HEK293 (cell line): Measurements from ENCODE around the gene TAS1R3.

Experiments used
- CTCF ChIA-PET: fragments of 350-600 bp; formaldehyde crosslinking; extraction: SDS; loops from one replicate; lab custom pipeline; 2021; ENCODE audit warnings: antibody characterized with exemption; lab: Yijun Ruan, JAX
- POLR2A ChIA-PET: fragments of 300-600 bp; formaldehyde crosslinking; extraction: SDS; loops from one replicate; lab custom pipeline; 2020; ENCODE audit warnings: antibody characterized with exemption, inconsistent platforms; lab: Yijun Ruan, JAX
- H3K27ac ChIP-seq: fragments of 200-500 bp; sonication (Bioruptor generic); 2 replicates; pipeline ENCODE4 v1.5.1; 2014; ENCODE audit warnings: low read depth, low read length, control low read depth, inconsistent platforms; ENCODE audit errors: extremely low read depth
- H3K36me3 ChIP-seq, 2 experiments: fragments of 200-500 bp in 1 of 2; sonication (Bioruptor generic) in 1 of 2; 1 replicate in 1 of 2; 2 replicates in 1 of 2; pipeline ENCODE4 v1.5.1; 2014 to 2017; ENCODE audit warnings: inconsistent platforms in 2 of 2, low read length in 2 of 2; ENCODE audit not compliant: control insufficient read depth in 2 of 2, insufficient read depth in 1 of 2
- H3K4me1 ChIP-seq: fragments of 200-500 bp; sonication (Bioruptor generic); 2 replicates; pipeline ENCODE4 v1.5.1; 2014; ENCODE audit warnings: mild to moderate bottlenecking, low read length, inconsistent platforms; ENCODE audit not compliant: control insufficient read depth, insufficient read depth
- H3K4me3 ChIP-seq: 2 replicates; pipeline ENCODE4 v1.5.1; 2011; ENCODE audit warnings: low read depth, mild to moderate bottlenecking, control low read depth, low read length, moderate library complexity
- H3K9me3 ChIP-seq: fragments of 200-500 bp; sonication (Bioruptor generic); 2 replicates; pipeline ENCODE4 v1.5.1; 2014; ENCODE audit warnings: low read depth, low read length, inconsistent platforms; ENCODE audit not compliant: control insufficient read depth, insufficient read depth
- BCL11A ChIP-seq: fragments of 450-650 bp; formaldehyde crosslinking; IDR thresholded peaks from 2 replicates; pipeline ENCODE4 v1.5.1; 2016; ENCODE audit warnings: low read depth, missing biosample characterization, missing genetic modification characterization
- GLI2 ChIP-seq: fragments of 450-650 bp; formaldehyde crosslinking; IDR thresholded peaks from 2 replicates; pipeline ENCODE4; 2017; ENCODE audit warnings: missing biosample characterization, missing genetic modification characterization, low read depth, borderline replicate concordance
- KLF1 ChIP-seq: fragments of 450-650 bp; formaldehyde crosslinking; IDR thresholded peaks from 2 replicates; pipeline ENCODE4 v1.5.1; 2016; ENCODE audit warnings: missing biosample characterization, missing genetic modification characterization
- OVOL3 ChIP-seq: fragments of 450-650 bp; formaldehyde crosslinking; IDR thresholded peaks from 2 replicates; pipeline ENCODE4 v1.5.1; 2016; ENCODE audit warnings: missing biosample characterization, missing genetic modification characterization
- PATZ1 ChIP-seq: fragments of 450-650 bp; formaldehyde crosslinking; IDR thresholded peaks from 2 replicates; pipeline ENCODE4 v1.5.1; 2016; ENCODE audit warnings: missing biosample characterization, missing genetic modification characterization
- PRDM10 ChIP-seq: fragments of 450-650 bp; formaldehyde crosslinking; IDR thresholded peaks from 2 replicates; pipeline ENCODE4 v1.5.1; 2016; ENCODE audit warnings: missing biosample characterization, missing genetic modification characterization
- SCRT2 ChIP-seq: fragments of 450-650 bp; formaldehyde crosslinking; IDR thresholded peaks from 2 replicates; pipeline ENCODE4 v1.5.1; 2016; ENCODE audit warnings: missing biosample characterization, missing genetic modification characterization
- SP2 ChIP-seq: fragments of 450-650 bp; formaldehyde crosslinking; IDR thresholded peaks from 2 replicates; pipeline ENCODE4 v1.5.1; 2016; ENCODE audit warnings: missing biosample characterization, missing genetic modification characterization
- TRIM28 ChIP-seq: IDR thresholded peaks from 2 replicates; pipeline ENCODE4 v1.6.1; 2011; ENCODE audit warnings: low read length, control low read depth, borderline replicate concordance
- WT1 ChIP-seq: fragments of 450-650 bp; formaldehyde crosslinking; IDR thresholded peaks from 2 replicates; pipeline ENCODE4 v1.5.1; 2016; ENCODE audit warnings: missing biosample characterization, missing genetic modification characterization
- YY2 ChIP-seq: fragments of 450-650 bp; formaldehyde crosslinking; IDR thresholded peaks from 2 replicates; pipeline ENCODE4 v1.5.1; 2016; ENCODE audit warnings: missing biosample characterization, missing genetic modification characterization
- ZNF10 ChIP-seq: fragments of 450-650 bp; formaldehyde crosslinking; IDR thresholded peaks from 2 replicates; pipeline ENCODE4 v1.5.1; 2017; ENCODE audit warnings: missing biosample characterization, missing genetic modification characterization
- ZNF146 ChIP-seq: fragments of 450-650 bp; formaldehyde crosslinking; IDR thresholded peaks from 2 replicates; pipeline ENCODE4 v1.5.1; 2016; ENCODE audit warnings: missing biosample characterization, missing genetic modification characterization
- ZNF148 ChIP-seq: fragments of 450-650 bp; formaldehyde crosslinking; IDR thresholded peaks from 2 replicates; pipeline ENCODE4 v1.5.0; 2017; ENCODE audit warnings: missing biosample characterization, missing genetic modification characterization, borderline replicate concordance
- ZNF280D ChIP-seq: fragments of 450-650 bp; formaldehyde crosslinking; IDR thresholded peaks from 2 replicates; pipeline ENCODE4 v1.5.1; 2016; ENCODE audit warnings: missing biosample characterization, missing genetic modification characterization
- ZNF530 ChIP-seq: fragments of 450-650 bp; formaldehyde crosslinking; IDR thresholded peaks from 2 replicates; pipeline ENCODE4 v1.5.1; 2016; ENCODE audit warnings: low read depth, missing biosample characterization, missing genetic modification characterization
- ZNF558 ChIP-seq: fragments of 450-650 bp; formaldehyde crosslinking; IDR thresholded peaks from 2 replicates; pipeline ENCODE4 v1.5.1; 2016; ENCODE audit warnings: missing biosample characterization, missing genetic modification characterization
- ZNF639 ChIP-seq: fragments of 450-650 bp; formaldehyde crosslinking; IDR thresholded peaks from 2 replicates; pipeline ENCODE4 v1.5.1; 2016; ENCODE audit warnings: missing biosample characterization, missing genetic modification characterization
- ZNF785 ChIP-seq: fragments of 450-650 bp; formaldehyde crosslinking; IDR thresholded peaks from 2 replicates; pipeline ENCODE4 v1.5.1; 2016; ENCODE audit warnings: missing biosample characterization, missing genetic modification characterization
- ZNF843 ChIP-seq: fragments of 450-650 bp; formaldehyde crosslinking; IDR thresholded peaks from 2 replicates; pipeline ENCODE4 v1.5.1; 2016; ENCODE audit warnings: missing biosample characterization, missing genetic modification characterization
- ZXDB ChIP-seq: fragments of 450-650 bp; formaldehyde crosslinking; IDR thresholded peaks from 2 replicates; pipeline ENCODE4 v1.5.1; 2016; ENCODE audit warnings: missing biosample characterization, missing genetic modification characterization

Gene TAS1R3

GRCh38 chr1:1347663-1348419 is 16.8 kb downstream of the TAS1R3 start (continued):
- TF ChIP-seq PATZ1 = peak; percentile 52
- TF ChIP-seq GLI2 (tag by site-specific recombination) = no peak
- TF ChIP-seq PRDM10 (tag by site-specific recombination) = peak; percentile 76
- peak; percentile 37; the same call in 1 of the 2 replicates for TF ChIP-seq TRIM28
- TF ChIP-seq ZNF639 (tag by site-specific recombination) = peak; percentile 40; the same call in 1 of the 2 replicates
- no peak for TF ChIP-seq ZNF530 (tag by site-specific recombination)
- peak; percentile 57 for TF ChIP-seq ZXDB (tag by site-specific recombination)
- peak; percentile 46; the same call in 1 of the 2 replicates for TF ChIP-seq WT1
- TF ChIP-seq SP2 (tag by site-specific recombination) = peak; percentile 43; the same call in 1 of the 2 replicates
- TF ChIP-seq OVOL3 (tag by site-specific recombination) = 0 out of 2 replicates have a peak, but pooled peaks have one; percentile 13
- TF ChIP-seq SCRT2 = peak; percentile 64
- peak; percentile 35; the same call in 1 of the 2 replicates for TF ChIP-seq KLF1
- TF ChIP-seq, all 188 proteins: peak for 23

- Histone ChIP-seq H3K27ac (peak overlapping the region; percentile 87), H3K9me3 (no peaks in the 10 kb centered on the region), H3K36me3 (peaks cover 0 to 14% of the 10 kb centered on the region in 2 experiments; a peak in 1 of 3 replicates), H3K4me1 (peaks cover 10% of the 10 kb centered on the region), H3K4me3 (peak overlapping the region; percentile 64)
- ChIA-PET POLR2A (interaction anchor here (0.5 to 1.6 kb wide), 8 partner anchors 8 to 92 kb away, joined by 3 to 10 read pairs (median 4); partner anchors contain the start of genes AURKAIP1 and CCNL2), CTCF (interaction anchor here (0.6 to 3.5 kb wide), 6 partner anchors 24 to 190 kb away, joined by 3 to 18 read pairs (median 4); no protein-coding TSS in a partner anchor)
- TF ChIP-seq ZNF146 (tag by site-specific recombination) = no peak
- no peak for TF ChIP-seq ZNF785 (tag by site-specific recombination)
- no peak for TF ChIP-seq ZNF280D
- no peak for TF ChIP-seq ZNF10
- TF ChIP-seq YY2 (tag by site-specific recombination) = no peak
- TF ChIP-seq ZNF148 (tag by site-specific recombination) = no peak
- TF ChIP-seq ZNF843 = no peak
- no peak for TF ChIP-seq ZNF558 (tag by site-specific recombination)
- TF ChIP-seq BCL11A = peak; percentile 64; the same call in 1 of the 2 replicates
Observed at GRCh38 chr1:1348420-1349255, 17.6 kb downstream of the TAS1R3 start.
